ENCODE data around the gene SLC6A11. TPM values are rescaled to one million over a fixed set of nuclear protein-coding genes. Genes with fewer than 3 reads are reported as not detected.

The SLC6A11 gene
- total RNA-seq, 4 donors from 2014 or later: 6.2 to 13.4 (median 9.5) TPM

- Histone ChIP-seq H3K4me3 (no peak overlapping the region), H3K4me1 (peaks cover 0 to 8% (median 0%) of the 10 kb centered on the region in 3 donors), H3K36me3 (no peaks in the 10 kb centered on the region), H3K27ac (no peak overlapping the region), H3K9me3 (no peaks in the 10 kb centered on the region), H3K27me3 (peaks cover 0 to 55% (median 0%) of the 10 kb centered on the region in 4 donors)
- 38 to 43% methylated on average over 10 of the region's 12 CpGs for WGBS, 2 donors
- intact Hi-C loops (cut with DNase I): no loop called here
- TF ChIP-seq POLR2A (IDR thresholded peaks at IDR 0.05): no peak
- TF ChIP-seq, protein P1, sequence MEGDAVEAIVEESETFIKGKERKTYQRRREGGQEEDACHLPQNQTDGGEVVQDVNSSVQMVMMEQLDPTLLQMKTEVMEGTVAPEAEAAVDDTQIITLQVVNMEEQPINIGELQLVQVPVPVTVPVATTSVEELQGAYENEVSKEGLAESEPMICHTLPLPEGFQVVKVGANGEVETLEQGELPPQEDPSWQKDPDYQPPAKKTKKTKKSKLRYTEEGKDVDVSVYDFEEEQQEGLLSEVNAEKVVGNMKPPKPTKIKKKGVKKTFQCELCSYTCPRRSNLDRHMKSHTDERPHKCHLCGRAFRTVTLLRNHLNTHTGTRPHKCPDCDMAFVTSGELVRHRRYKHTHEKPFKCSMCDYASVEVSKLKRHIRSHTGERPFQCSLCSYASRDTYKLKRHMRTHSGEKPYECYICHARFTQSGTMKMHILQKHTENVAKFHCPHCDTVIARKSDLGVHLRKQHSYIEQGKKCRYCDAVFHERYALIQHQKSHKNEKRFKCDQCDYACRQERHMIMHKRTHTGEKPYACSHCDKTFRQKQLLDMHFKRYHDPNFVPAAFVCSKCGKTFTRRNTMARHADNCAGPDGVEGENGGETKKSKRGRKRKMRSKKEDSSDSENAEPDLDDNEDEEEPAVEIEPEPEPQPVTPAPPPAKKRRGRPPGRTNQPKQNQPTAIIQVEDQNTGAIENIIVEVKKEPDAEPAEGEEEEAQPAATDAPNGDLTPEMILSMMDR (IDR thresholded peaks at IDR 0.05): peak in 5 of 6 experiments; percentile 36 to 70 (median 50)
- no peak for DNase-seq
These were observed 134.7 kb downstream of the SLC6A11 start for GRCh38 chr3:10950476-10951294.

DNA sequence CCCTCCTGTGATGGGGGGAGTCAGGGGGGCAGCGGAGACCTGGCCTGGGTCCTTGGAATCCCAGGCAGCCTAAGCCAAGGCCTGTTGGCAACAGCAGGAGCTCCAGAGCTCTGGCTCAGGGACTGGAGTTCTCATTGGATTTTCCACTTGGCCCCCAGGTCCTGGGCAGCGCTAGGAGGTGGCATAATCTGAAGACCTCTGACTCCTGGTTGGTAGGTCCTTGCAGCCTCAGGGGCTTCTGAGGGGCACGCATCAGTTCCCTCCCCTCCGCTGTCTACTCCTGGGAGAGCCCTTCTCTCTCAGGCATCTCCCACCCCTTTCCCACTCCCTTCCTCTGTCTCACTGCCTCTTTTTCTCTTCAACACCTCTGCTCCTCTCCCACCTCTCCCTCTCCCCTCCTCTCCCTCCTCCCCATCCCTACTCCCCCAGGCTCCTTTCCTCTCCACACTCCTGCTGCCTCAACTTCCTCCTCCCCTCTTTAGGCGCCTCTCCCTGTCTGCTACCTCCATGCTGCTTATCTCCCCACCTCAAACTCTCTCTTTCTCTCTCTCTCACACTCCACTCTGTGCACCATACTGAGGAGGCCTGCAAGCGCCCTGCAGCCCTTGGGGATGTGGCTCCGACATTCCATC is 135.4 kb downstream of the SLC6A11 start:
- peaks cover 0 to 7% (median 0%) of the 10 kb centered on the region in 3 donors for H3K4me1 ChIP-seq
- 81% methylated on average over 6 of the region's 7 CpGs for WGBS, 2 donors
- intact Hi-C loops (cut with DNase I): no loop called here
- H3K4me3 ChIP-seq: no peak overlapping the region
- H3K36me3 ChIP-seq: no peaks in the 10 kb centered on the region
- no peak for DNase-seq
- no peak for TF ChIP-seq POLR2A (IDR thresholded peaks at IDR 0.05)
- TF ChIP-seq, protein P1 (IDR thresholded peaks at IDR 0.05): no peak
- no peak overlapping the region for H3K27ac ChIP-seq
- H3K9me3 ChIP-seq: no peaks in the 10 kb centered on the region
- peaks cover 0 to 49% (median 0%) of the 10 kb centered on the region in 4 donors for H3K27me3 ChIP-seq

GRCh38 chr3:10952525-10952924 is 136.5 kb downstream of the SLC6A11 start:
- intact Hi-C loops (cut with DNase I): no loop called here
- no peak for DNase-seq
- 63% methylated on average over 2 of the region's 3 CpGs; no CpG with 5 or more reads in 1 of the 2 donors for WGBS, 2 donors
- H3K9me3 ChIP-seq: no peaks in the 10 kb centered on the region
- no peak overlapping the region for H3K27ac ChIP-seq
- H3K4me1 ChIP-seq: peaks cover 0 to 4% (median 0%) of the 10 kb centered on the region in 3 donors
- no peak overlapping the region for H3K4me3 ChIP-seq
- TF ChIP-seq, protein P1 (IDR thresholded peaks at IDR 0.05): no peak
- TF ChIP-seq POLR2A (IDR thresholded peaks at IDR 0.05): no peak
- H3K27me3 ChIP-seq: peaks cover 0 to 51% (median 0%) of the 10 kb centered on the region in 4 donors
- H3K36me3 ChIP-seq: no peaks in the 10 kb centered on the region

- Histone ChIP-seq H3K9me3 (no peaks in the 10 kb centered on the region), H3K27ac (no peak overlapping the region), H3K4me3 (no peak overlapping the region), H3K27me3 (peaks cover 0 to 47% (median 0%) of the 10 kb centered on the region in 4 donors), H3K36me3 (no peaks in the 10 kb centered on the region), H3K4me1 (peaks cover 0 to 4% (median 0%) of the 10 kb centered on the region in 3 donors)
- TF ChIP-seq, protein P1 (IDR thresholded peaks at IDR 0.05): no peak
- TF ChIP-seq POLR2A (IDR thresholded peaks at IDR 0.05): no peak
- DNase-seq: no peak
- intact Hi-C loops (cut with DNase I): no loop called here
- WGBS, 2 donors: 66 to 68% methylated on average over 3 of the region's 3 CpGs
These were observed 138.7 kb downstream of the SLC6A11 start for GRCh38 chr3:10954740-10955139.

All from esophagus squamous epithelium (tissue), 5 donors.